HG02852 (cell line): ENCODE results near the gene PCK2.

ENCODE experiments used
- ATAC-seq: cut with Tn5 transposase; IDR thresholded peaks from one replicate; pipeline ENCODE4 v1.9.1; 2021; ENCODE audit warnings: mild to moderate bottlenecking, moderate library complexity; ENCODE audit not compliant: unreplicated experiment

The PCK2 gene

DNA sequence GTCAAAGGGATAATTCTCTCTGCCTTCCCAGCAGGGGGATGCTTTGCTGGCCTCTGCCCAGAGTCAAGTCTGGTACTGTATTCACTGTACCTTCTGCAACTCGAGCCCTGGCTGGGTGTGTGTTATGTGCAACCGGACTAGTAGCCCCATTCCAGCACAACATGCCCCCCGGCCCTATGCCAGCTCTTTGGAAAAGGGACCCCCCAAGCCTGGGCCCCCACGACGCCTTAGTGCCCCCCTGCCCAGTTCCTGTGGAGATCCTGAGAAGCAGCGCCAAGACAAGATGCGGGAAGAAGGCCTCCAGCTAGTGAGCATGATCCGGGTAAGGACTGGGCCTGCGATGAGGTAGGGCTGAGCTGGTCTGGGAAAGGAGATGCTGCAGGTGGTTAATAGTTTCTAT, 56.5 kb downstream of the PCK2 start:
- no peak for ATAC-seq

DNA sequence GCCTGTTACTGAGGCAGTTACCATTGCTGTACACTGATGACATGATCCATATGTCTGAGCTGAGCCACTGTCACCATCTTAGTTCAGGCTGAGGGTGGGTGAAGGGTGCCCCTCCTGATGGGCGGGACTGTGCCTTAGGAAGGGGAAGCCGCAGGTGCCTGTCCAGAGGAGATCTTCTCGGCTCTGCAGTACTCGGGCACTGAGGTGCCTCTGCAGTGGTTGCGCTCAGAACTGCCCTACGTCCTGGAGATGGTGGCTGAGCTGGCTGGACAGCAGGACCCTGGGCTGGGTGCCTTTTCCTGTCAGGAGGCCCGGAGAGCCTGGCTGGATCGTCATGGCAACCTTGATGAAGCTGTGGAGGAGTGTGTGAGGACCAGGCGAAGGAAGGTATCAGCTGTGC, 56.9 kb downstream of the PCK2 start:
- ATAC-seq, result no peak

DNA sequence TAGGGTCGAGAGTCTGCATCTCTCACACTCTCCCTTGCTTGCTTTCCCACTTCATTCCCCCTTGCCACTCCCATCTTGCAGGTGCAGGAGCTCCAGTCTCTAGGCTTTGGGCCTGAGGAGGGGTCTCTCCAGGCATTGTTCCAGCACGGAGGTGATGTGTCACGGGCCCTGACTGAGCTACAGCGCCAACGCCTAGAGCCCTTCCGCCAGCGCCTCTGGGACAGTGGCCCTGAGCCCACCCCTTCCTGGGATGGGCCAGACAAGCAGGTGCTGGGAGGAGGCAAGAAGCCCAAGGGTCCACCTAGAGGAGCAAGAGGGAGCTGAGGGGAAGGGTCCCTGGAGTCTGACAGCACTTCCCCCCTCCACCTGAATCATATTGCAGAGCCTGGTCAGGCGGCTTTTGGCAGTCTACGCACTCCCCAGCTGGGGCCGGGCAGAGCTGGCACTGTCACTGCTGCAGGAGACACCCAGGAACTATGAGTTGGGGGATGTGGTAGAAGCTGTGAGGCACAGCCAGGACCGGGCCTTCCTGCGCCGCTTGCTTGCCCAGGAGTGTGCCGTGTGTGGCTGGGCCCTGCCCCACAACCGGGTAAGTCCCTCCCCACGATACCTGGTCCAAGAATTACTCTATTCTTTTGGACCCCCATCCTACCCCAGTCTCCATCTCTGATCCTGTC, 57.4 kb downstream of the PCK2 start:
- ATAC-seq, result no peak
